ENCODE data around the gene CAV1.
"Not testable (repeated sequence)": the region's sequence is repeated elsewhere in the genome, so short reads cannot be mapped to it uniquely, and the experiment has no call there.

Gene CAV1, protein sequence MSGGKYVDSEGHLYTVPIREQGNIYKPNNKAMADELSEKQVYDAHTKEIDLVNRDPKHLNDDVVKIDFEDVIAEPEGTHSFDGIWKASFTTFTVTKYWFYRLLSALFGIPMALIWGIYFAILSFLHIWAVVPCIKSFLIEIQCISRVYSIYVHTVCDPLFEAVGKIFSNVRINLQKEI

DNA sequence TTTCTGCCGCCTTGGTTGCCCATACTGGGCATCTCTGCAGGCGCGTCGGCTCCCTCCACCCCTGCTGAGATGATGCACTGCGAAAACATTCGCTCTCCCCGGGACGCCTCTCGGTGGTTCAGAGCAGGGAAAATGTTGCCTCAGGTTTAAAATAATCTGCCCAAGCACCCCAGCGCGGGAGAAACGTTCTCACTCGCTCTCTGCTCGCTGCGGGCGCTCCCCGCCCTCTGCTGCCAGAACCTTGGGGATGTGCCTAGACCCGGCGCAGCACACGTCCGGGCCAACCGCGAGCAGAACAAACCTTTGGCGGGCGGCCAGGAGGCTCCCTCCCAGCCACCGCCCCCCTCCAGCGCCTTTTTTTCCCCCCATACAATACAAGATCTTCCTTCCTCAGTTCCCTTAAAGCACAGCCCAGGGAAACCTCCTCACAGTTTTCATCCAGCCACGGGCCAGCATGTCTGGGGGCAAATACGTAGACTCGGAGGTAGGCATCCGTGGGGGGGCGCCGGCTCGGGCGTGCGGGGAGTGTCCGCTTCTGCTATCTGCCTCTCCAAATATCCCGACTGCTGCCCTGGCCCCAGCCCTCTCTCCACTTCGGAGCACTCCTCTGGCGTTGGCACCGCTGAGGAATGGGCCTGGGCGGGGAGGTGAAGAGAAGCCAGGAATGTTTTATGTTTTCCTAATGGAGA lies at the start of gene CAV1:
Gene CAV1, plus strand, starts transcription at position 428 of the 689 bp plus-strand sequence. Its CDS starts 27 bp downstream, at position 455.
- no peak for DNase-seq

DNA sequence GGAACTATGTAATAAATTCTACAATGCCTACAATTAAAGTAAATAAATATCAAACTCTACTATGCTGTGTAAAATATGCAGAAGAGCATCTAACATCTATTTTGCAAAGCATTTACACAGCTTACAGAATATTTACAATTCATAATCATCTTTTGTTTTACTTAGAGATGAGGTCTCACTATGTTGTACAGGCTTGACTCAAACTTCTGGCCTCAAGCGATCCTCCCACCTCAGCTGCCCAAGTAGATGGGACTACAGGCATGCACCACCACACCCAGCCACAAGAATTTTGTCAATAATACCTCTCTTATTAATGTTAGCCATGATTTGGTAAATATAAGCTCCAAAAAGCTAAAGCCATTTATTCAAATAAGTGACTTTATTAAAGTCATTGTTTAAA lies 47.2 kb upstream of the CAV1 start:
- no peak for DNase-seq

DNA sequence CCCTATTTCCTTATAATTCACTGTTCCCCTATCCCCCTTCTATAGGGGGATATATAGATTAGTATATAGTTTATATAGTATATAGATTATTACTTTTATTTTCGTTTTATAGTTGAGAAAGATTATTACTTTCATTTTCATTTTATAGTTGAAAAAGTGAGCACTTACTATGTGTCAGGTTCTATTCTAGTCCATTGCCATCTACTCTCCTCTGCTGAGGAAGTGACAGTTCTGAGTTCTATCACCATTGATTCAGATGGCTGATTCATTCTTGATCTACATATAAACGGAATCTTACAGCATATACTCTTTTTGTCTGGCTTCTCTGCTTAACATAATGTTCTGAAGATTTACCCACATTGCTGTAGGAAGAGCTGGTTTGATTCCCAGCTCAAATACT lies 46.0 kb upstream of the CAV1 start:
- DNase-seq = no peak

DNA sequence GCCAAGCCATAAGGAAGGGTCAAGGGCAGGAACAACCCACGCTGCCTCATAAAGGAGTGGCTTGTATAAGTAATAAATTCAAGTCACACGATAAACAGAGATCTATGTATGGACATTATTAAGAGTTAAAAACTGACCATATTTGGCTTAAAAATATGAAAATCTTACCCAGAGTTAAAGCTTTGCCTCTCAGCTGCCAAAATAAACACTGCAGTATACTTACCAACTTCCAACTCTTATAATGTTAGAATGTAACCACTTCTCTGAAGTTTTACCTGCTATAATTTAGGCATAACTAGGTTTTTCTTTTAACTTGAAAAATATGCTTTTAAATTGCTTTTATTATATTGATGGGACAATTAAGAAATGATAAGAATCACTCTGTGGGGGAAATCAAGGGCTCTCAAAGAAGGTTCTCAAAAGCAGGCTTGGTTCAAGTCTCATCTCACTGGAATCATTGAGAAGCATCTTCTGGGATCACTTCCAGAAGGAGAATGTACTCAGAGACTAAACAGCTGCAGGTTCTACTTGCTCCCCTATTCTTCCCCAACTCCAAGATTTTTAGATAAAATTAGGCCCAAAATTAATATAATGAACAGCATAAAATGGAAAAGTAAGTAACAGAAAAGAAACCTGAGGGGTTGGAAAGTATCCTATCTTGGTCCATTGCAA lies 41.4 kb upstream of the CAV1 start:
- DNase-seq = no peak

DNA sequence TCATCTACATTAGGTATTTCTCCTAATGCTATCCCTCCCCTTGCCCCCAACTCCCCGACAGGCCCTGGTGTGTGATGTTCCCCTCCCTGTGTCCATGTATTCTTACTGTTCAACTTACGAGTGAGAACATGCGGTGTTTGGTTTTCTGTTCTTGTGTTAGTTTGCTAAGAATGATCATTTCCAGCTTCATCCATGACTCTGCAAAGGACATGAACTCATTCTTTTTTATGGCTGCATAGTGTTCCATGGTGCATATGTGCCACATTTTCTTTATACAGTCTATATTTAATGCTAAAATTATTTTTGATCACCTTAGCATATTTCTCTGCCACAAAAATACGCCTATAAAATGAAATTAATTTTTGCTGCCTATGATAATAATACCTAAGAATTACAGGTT lies 40.4 kb upstream of the CAV1 start:
- DNase-seq = not testable (repeated sequence)

DNA sequence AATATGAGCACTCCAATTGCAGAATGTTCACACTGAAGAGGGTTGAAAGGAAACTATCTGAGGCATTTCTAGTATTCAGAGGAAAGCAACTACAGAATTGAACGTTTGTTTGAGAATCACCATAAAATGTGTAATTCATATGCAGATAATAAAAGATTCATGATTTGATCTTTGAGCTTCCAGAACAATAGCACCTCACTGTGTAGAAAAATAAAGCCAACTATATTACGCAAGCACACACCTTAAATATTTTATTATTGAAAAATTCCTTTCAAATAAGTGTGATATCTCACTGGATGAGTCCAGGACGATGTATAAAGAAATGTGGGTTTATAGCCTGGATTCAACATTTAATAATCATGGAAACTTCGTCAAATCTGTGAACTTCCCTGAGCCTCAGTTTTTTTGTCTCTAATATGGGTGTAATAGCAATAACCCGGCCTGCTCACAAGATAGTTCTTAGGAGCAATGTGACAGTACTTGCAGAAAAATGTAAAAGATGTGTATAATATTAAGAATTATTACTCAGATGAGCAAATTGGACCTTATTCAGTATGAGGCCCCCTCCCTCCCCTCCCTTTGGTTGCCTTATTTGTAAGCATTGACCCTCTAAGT lies 36.8 kb upstream of the CAV1 start:
- no peak for DNase-seq

DNA sequence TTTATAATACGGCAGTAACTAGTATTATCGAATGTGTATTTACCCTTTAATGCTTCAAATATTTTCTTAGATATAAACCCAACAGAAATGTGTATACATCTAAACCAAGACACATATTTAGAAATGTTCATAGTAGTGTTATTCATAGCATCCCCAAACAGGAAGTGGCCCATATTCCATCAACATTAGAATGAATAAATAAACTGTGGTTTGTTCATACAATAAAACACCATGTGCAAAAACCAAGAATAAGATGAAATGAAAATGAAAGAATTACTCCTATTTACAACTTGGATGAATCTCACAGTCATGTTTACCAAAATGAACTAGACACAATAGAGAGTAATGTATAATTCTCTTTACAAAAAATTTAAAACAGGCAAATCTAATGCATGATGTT lies 34.5 kb upstream of the CAV1 start:
- DNase-seq = no peak

DNA sequence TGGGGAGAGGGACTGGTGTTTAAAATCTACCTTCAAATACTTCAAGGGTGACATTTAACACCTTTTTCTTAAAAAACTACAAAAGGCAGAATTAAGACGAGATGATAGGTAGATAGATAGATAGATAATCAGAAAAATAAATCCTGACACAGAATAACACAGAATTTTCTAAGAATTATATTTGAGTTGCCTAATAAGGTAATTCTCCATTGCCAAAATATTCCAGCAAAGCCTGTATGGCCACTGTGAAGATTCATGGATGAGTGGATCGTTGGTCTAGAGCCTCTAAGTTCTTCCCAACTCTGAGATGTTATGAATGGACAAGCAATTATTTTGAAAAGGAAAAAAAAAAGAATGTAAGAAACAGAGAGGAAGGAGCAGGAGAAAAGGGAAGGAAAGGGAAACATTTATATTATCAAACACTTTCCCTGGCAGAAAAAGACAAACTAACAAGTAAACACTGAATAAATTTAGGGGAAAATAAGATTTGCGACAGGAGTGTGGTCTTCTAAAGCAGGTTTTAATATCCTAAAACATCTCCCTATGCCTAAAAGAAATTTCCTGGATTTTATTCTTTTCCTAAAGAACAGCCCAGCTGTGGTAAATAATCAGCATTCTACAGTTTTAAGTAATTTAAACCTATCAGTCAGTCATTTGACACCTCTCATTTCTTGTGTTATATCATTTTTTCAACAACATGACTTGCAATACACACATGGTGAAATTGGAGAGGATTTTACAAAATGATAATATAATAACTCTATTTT lies 32.8 kb upstream of the CAV1 start:
- no peak for DNase-seq

DNA sequence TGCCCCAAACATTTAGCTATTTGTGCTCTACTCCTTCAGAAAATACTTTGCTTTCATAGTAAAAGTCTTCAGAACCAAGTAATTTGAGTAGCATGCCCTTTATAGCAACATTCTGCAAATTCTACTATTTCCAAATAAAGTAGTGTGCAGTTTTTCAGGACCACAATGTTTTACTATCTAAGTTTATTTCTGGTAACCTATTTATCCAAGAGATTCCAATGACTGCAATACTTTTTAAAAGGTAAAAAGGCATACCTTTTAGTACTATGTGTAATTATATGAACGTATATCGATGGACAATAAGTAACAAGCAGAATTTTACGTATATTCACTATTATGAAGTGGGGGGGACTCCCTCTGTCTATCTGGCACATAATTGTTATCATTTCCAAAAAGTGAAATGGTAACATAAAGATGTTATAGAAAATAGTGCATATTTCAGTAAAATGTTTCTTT lies 32.2 kb upstream of the CAV1 start:
- no peak for DNase-seq

DNA sequence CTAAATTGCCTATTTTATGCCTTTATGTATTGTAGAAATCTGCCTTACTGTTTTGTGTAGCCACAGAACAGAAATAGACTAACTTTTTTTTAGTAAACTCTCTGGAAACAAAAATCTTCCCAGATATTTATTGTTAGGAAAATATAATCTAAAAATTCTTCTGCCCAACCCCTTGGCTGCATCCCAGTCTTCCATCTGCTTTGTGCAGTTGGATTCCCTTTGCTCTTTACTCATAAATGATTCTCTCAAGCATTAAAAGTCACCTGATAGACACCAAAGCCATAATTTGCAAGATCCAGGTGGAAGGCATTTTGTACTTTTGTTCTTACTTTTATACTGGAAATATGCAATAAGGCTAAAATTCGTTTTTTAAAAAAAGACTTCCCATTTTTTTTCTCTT lies 31.4 kb upstream of the CAV1 start:
- DNase-seq = no peak

DNA sequence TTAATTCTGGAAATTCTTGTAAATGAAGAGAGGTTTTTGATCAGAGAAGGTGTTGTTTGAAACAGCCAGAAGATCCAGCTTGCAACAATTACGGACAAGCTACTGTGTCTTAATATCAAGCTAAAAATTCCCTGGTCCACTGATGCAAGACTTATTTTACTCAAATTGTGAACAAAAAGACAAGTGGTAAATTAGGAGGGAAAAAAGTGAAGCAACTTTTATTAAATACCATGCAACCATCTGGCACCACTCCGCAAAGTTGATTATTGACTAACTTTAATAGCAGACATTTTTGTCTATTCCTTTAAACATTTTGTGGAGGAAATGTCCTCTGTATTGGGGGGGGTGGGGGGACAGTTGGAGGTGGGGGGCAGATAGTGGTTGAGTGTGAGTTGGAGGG lies 30.4 kb upstream of the CAV1 start:
- no peak for DNase-seq

DNA sequence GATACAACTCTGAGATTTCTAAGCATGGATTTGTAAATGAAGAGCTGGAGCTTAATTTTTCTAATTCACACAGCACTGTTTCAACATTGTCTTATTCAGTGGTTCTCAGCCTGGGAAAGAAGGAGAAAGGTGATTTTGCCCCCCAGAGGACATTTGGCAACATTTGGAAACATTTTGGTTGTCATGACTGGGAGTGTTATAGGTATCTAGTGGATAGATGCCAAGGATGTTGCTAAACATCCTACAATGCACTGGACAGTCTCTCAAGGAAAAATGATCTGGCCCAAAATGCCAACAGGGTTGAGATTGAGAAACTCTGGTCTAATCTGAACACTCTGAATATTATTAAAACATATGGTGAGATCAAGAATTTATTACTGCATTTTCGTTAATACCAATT lies 29.1 kb upstream of the CAV1 start:
- no peak for DNase-seq

DNA sequence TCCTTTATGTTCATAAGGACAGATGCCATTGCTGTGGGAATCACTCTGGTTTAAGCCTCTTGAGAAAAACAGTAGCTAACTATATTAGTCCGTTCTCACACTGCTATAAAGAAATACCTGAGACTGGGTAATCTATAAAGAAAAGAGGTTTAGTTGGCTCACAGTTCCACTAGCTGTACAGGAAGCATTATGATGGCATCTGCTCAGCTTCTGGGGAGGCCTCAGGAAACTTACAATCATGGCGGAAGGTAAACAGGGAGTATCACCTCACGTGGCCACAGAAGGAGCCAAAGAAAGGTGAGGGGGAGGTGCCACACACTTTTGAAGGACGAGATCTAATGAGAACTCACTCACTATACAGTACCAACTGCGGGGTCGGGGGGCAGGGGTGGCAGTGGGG lies 28.2 kb upstream of the CAV1 start:
- no peak for DNase-seq

DNA sequence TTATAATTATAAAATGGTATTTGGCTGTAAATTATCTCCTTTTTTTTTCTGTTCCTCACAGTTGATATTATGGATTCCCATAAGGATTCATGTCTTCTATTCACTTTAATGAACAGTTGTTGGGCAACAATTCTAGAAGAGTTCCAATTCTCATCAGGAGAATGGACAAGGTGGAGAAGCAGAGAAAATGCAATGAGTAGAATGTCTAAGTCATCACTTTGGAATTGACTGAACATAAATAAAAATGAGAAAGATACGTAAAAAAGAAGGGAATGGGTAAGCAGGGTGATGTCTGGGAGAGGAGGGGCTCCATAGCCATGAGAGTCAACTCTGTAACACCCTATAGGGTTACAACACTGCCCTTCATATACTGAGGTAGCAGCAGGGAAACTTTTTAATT lies 27.1 kb upstream of the CAV1 start:
- DNase-seq = no peak

DNA sequence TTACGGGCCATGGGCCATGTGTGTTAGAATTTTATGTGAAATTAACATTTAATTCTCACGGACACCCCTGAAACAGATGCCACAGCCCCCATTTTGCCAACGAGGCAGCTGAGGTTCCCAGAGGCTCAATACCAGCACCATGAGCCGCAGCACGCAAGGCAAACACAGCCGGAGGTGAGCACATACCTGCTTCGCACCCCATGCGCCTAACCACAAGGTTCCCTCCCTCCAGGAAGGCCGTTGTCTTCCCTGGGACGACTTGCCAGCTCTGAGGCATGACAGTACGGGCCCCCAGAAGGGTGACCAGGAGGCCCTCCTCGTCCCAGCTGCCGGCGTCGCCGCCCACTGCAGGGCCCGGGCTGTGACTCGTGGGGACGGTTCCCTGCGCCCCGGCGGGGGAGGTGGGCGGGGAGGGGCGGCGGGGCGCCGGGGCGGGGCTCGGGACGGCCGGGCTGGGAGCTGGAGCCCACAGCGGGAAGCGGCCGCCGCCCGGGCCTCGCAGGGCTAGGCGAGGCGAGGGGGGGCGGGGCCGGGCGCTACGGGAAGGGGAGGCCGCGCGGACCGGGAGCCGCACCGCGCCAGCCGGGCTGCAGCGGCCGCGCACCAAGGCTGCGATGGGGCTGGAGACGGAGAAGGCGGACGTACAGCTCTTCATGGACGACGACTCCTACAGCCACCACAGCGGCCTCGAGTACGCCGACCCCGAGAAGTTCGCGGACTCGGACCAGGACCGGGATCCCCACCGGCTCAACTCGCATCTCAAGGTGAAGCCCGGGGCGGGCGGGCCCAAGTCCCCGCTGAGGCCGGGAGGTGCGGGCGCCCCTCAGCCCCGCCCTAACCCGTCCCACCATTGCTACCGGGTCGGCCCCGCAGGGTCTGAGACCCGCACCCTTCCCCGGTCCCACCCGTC lies 25.4 kb upstream of the CAV1 start, which contains the start of gene CAV2:
Gene CAV2, plus strand, starts transcription at position 571 of the 910 bp plus-strand sequence. Its CDS starts 44 bp downstream, at position 615.
- DNase-seq = no peak

DNA sequence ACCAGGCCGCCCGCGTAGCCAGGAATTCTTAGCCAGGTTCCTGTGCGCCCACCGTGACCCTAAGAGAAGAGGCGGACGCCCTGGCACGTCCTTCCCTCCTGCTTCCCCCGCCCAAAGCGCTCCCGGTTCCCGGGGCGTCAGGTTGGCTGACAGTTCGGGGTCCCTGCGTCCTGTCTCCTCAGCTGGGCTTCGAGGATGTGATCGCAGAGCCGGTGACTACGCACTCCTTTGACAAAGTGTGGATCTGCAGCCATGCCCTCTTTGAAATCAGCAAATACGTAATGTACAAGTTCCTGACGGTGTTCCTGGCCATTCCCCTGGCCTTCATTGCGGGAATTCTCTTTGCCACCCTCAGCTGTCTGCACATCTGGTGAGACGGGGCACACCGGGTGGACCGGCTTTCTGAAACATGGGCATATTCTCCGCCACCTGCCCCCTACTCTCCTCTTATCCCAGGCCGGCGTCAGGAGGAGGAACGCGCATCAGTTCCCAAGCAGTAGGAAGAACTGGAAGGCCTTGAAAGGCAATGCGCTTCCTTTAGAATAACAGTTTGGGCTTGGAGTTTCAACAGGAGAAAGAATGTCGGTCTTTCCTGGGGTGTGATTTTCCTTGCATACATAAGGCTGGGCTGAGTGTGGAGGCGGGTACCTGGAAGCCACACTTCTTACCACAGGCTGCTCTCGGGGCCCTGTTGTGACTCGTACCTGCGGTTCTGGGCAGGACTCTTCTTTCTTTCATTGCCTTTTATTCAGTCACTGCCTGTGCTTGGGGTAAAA lies 24.6 kb upstream of the CAV1 start:
- no peak for DNase-seq

DNA sequence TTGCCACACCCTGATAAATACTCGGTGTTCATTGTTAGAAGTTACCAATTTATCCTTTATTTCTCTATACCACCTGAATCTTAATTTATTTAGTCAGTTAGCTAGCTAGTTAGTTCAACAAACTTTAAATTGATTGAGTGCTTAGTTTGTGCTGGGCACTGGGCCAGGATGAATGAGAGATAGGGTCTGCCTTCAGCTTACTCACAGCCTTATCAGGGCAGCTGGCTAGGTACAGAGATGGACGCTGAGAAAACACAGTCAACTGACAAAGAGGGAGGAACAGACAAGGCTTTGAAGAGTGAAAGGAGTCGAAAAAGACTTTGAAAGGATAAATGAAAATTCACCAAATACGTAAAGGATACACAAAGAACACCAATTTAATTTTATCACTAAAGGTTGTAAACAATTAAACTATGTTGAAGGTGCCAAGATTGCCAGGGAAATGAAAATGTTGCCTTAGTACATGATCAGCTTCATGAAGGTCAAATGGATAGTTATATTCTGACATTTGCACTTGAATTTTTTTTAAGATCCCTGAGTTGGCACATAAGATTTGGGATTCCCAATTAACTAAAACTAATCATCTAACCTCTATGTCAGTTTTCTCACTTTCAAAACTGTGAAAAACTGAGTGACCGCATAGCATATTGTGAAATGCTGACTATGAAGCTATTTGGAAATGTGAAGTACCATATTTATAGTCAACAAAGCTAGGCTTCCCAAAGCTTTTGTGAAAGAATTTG lies 23.2 kb upstream of the CAV1 start:
- no peak for DNase-seq

DNA sequence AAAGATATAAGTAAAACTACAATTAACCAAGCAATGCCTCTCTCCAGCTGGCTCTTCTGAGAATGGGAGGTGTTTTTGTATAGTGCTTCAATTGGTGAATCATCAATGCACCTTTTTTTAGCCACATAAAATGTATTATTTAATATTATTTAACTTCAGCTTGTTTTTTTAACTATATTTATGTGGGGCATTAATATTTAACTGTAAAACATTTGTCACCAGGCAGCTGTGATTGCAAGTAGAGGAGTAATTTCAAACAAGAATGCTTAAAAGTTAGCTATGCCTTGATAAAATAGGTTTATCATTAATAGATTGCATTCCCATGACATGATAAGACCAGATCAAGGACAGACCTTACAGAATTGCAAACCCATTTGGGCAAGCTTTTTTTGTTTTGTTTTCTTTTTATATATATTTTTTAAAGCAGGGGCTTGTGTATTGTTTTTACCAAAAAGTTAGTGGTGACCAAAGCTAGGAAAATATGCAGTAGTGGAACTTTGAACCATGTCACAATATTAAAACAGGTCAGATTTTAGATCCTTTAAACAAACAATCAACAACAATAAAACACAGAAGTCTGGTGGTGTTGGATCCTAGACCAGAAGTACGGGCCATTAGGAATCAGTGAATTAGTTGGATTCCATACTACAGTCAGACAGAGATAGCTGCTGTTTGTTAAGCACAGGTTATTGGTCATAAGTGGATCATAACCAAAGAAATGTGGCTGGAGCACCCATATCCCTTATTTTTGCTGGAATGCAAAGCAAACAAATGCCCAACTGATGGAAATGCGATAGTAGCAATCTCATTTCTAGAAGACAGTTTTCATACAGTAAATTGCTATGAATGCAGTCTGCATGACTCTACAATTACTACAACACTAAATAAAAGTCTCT lies 22.4 kb upstream of the CAV1 start:
- no peak for DNase-seq

DNA sequence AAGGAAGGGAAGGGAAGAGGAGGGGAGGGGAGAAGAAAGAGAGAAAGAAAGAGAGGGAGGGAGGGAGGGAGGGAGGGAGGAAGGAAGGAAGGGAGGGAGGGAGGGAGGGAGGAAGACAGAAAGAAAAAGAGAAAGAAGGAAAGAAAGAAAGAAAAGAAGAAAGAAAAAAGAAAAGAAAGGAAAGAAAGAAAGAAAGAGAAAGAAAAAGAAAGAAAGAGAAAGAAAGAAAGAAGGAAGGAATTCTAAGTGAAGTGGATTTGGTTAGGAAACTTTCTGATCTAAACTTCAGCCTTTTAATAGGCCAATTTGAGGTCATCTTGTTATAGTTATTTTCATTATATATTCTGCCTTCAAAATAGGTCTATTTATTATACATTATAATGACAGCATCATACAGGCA lies 21.0 kb upstream of the CAV1 start:
- no peak for DNase-seq
